H9 (cell line): Measurements from ENCODE around the gene MAP3K19. TPM values are rescaled to one million over a fixed set of nuclear protein-coding genes. Genes with fewer than 3 reads are reported as not detected.

ENCODE experiments used
- DNase-seq: peaks from one replicate; pipeline ENCODE4 v3.0.0-alpha.2; 2017
- H2AFZ ChIP-seq: one replicate; pipeline ENCODE4 v1.6.1; 2013; ENCODE audit warnings: mild to moderate bottlenecking, low read length, control low read depth, moderate library complexity
- H2AK5ac ChIP-seq: 2 replicates; pipeline ENCODE4 v1.6.1; 2013; ENCODE audit warnings: low read length, control low read depth, mixed read lengths; ENCODE audit not compliant: insufficient read length
- H2BK120ac ChIP-seq: one replicate; pipeline ENCODE4 v1.6.1; 2013; ENCODE audit warnings: low read depth, mild to moderate bottlenecking, low read length, control low read depth, inconsistent platforms; ENCODE audit not compliant: poor library complexity, severe bottlenecking
- H2BK12ac ChIP-seq: 2 replicates; pipeline ENCODE4 v1.6.1; 2013; ENCODE audit warnings: low read length, control low read depth, mixed read lengths, low read depth; ENCODE audit not compliant: insufficient read length
- H2BK15ac ChIP-seq: 2 replicates; pipeline ENCODE4 v1.6.1; 2013; ENCODE audit warnings: low read depth, low read length, control low read depth
- H2BK20ac ChIP-seq: one replicate; pipeline ENCODE4 v1.6.1; 2013; ENCODE audit warnings: low read depth, mild to moderate bottlenecking, low read length, control low read depth, inconsistent platforms; ENCODE audit not compliant: poor library complexity, severe bottlenecking
- H2BK5ac ChIP-seq: 2 replicates; pipeline ENCODE4 v1.6.1; 2013; ENCODE audit warnings: low read length, control low read depth, mixed read lengths; ENCODE audit not compliant: insufficient read length
- H3K14ac ChIP-seq: 2 replicates; pipeline ENCODE4 v1.6.1; 2013; ENCODE audit warnings: low read length, control low read depth; ENCODE audit not compliant: insufficient read depth
- H3K18ac ChIP-seq: 2 replicates; pipeline ENCODE4 v1.6.1; 2013; ENCODE audit warnings: low read depth, mild to moderate bottlenecking, mixed read lengths, low read length, control low read depth; ENCODE audit not compliant: insufficient read length
- H3K23ac ChIP-seq: 2 replicates; pipeline ENCODE4 v1.6.1; 2013; ENCODE audit warnings: low read length, control low read depth, mixed read lengths, low read depth; ENCODE audit not compliant: insufficient read length
- H3K23me2 ChIP-seq: 2 replicates; pipeline ENCODE4 v1.6.1; 2013; ENCODE audit warnings: low read depth, mild to moderate bottlenecking, mixed read lengths, low read length, control low read depth; ENCODE audit not compliant: insufficient read length, poor library complexity, severe bottlenecking
- H3K27ac ChIP-seq: 2 replicates; pipeline ENCODE4 v1.5.1; 2013; ENCODE audit warnings: low read length, control low read depth, mixed read lengths, low read depth; ENCODE audit not compliant: insufficient read length
- H3K27me3 ChIP-seq: 2 replicates; pipeline ENCODE4 v1.6.1; 2013; ENCODE audit warnings: low read length, control low read depth, inconsistent platforms; ENCODE audit not compliant: insufficient read depth
- H3K4ac ChIP-seq: 2 replicates; pipeline ENCODE4 v1.6.1; 2013; ENCODE audit warnings: low read depth, mild to moderate bottlenecking, control low read depth, inconsistent platforms, low read length, moderate library complexity
- H3K4me1 ChIP-seq: 2 replicates; pipeline ENCODE4 v1.6.1; 2013; ENCODE audit warnings: low read length, control low read depth, inconsistent platforms; ENCODE audit not compliant: insufficient read depth
- H3K4me2 ChIP-seq: 2 replicates; pipeline ENCODE4 v1.6.1; 2013; ENCODE audit warnings: low read length, control low read depth, mixed read lengths; ENCODE audit not compliant: insufficient read length, insufficient read depth
- H3K56ac ChIP-seq: 2 replicates; pipeline ENCODE4 v1.6.1; 2013; ENCODE audit warnings: low read depth, mild to moderate bottlenecking, mixed read lengths, low read length, control low read depth; ENCODE audit not compliant: insufficient read length
- H3K79me1 ChIP-seq: 2 replicates; pipeline ENCODE4 v1.6.1; 2013; ENCODE audit warnings: low read depth, mild to moderate bottlenecking, moderate library complexity, low read length, control low read depth, inconsistent platforms; ENCODE audit not compliant: insufficient read depth, poor library complexity, severe bottlenecking
- H3K79me2 ChIP-seq: 2 replicates; pipeline ENCODE4 v1.6.1; 2013; ENCODE audit warnings: low read length, control low read depth, inconsistent platforms; ENCODE audit not compliant: insufficient read depth
- H3K9ac ChIP-seq: 2 replicates; pipeline ENCODE4 v1.6.1; 2013; ENCODE audit warnings: low read length, control low read depth, mixed read lengths; ENCODE audit not compliant: insufficient read length; ENCODE audit errors: extremely low read depth
- H3K9me3 ChIP-seq: one replicate; pipeline ENCODE4 v1.6.1; 2013; ENCODE audit warnings: low read depth, low read length, inconsistent platforms; ENCODE audit not compliant: control insufficient read depth
- H3T11ph ChIP-seq: one replicate; pipeline ENCODE4 v1.6.1; 2013; ENCODE audit warnings: mild to moderate bottlenecking, low read length, control low read depth, inconsistent platforms
- H4K20me1 ChIP-seq: one replicate; pipeline ENCODE4 v1.6.1; 2013; ENCODE audit not compliant: control insufficient read depth, insufficient read length, insufficient read depth
- H4K5ac ChIP-seq: 2 replicates; pipeline ENCODE4 v1.6.1; 2013; ENCODE audit warnings: low read depth, mild to moderate bottlenecking, mixed read lengths, low read length, control low read depth; ENCODE audit not compliant: insufficient read length
- H4K8ac ChIP-seq: replicated peaks from 2 replicates; pipeline ENCODE4 v1.6.1; 2013; ENCODE audit warnings: low read length, control low read depth, mixed read lengths, low read depth; ENCODE audit not compliant: insufficient read length
- H4K91ac ChIP-seq: 2 replicates; pipeline ENCODE4 v1.6.1; 2013; ENCODE audit warnings: low read depth, mild to moderate bottlenecking, moderate library complexity, mixed read lengths, low read length, control low read depth; ENCODE audit not compliant: insufficient read length
- H3K27ac Mint-ChIP-seq, 3 experiments: 2 replicates in 2 of 3; 3 replicates in 1 of 3; pipeline ENCODE4 v1.8.0; 2020 to 2021; ENCODE audit warnings: mixed read lengths in 3 of 3, mild to moderate bottlenecking in 1 of 3, moderate library complexity in 1 of 3
- H3K27me3 Mint-ChIP-seq: 2 replicates; pipeline ENCODE4 v1.8.0; 2021; ENCODE audit warnings: low read depth, mild to moderate bottlenecking, moderate library complexity, mixed read lengths
- H3K36me3 Mint-ChIP-seq, 3 experiments: 2 replicates in 2 of 3; 3 replicates in 1 of 3; pipeline ENCODE4 v1.8.0; 2020 to 2021; ENCODE audit warnings: low read depth in 3 of 3, mixed read lengths in 3 of 3; ENCODE audit not compliant: insufficient read depth in 1 of 3
- H3K4me1 Mint-ChIP-seq, 2 experiments: 2 replicates each; pipeline ENCODE4 v1.8.0; 2020; ENCODE audit warnings: mixed read lengths in 2 of 2
- H3K4me3 Mint-ChIP-seq, 2 experiments: 2 replicates in 1 of 2; 3 replicates in 1 of 2; pipeline ENCODE4 v1.8.0; 2020 to 2021; ENCODE audit warnings: mild to moderate bottlenecking in 2 of 2, mixed read lengths in 2 of 2, moderate library complexity in 1 of 2
- H3K9me3 Mint-ChIP-seq, 2 experiments: 2 replicates in 1 of 2; 3 replicates in 1 of 2; pipeline ENCODE4 v1.8.0; 2020; ENCODE audit warnings: mild to moderate bottlenecking in 2 of 2, mixed read lengths in 2 of 2, moderate library complexity in 1 of 2
- CTCF ChIP-seq: fragments of 200-600 bp; sonication (generic); conservative IDR thresholded peaks from 3 replicates; pipeline ENCODE4 v1.8.0; 2021; ENCODE audit warnings: antibody characterized with exemption, mild to moderate bottlenecking
- WGBS: extraction: QIAGEN DNeasy Blood & Tissue Kit; methylation state at CpG from one replicate; pipeline ENCODE4 v1.1.7; 2013; ENCODE audit warnings: missing lambda C conversion rate, low lambda C conversion rate, mixed read lengths; ENCODE audit not compliant: insufficient read length; ENCODE audit errors: extremely low coverage; 5-methylcytosine and 5-hydroxymethylcytosine counted together
- total RNA-seq: library from RNA; stranded (reverse); gene quantifications from 2 replicates; pipeline ENCODE4 v1.2.1, GENCODE V29; 2021

Gene MAP3K19
- total RNA-seq, 1 experiment from 2014 or later = not detected

GRCh38 chr2:135005753-135006152 lies 41.5 kb downstream of the MAP3K19 start:
- Histone ChIP-seq H2BK120ac (no peak overlapping the region), H3K4ac (no peak overlapping the region), H3K9ac (no peak overlapping the region), H3K56ac (no peak overlapping the region), H4K20me1 (no peaks in the 10 kb centered on the region), H3K23ac (no peak overlapping the region), H3K14ac (no peak overlapping the region), H4K5ac (no peak overlapping the region), H2BK20ac (no peak overlapping the region), H3K23me2 (no peaks in the 10 kb centered on the region), H3K79me2 (no peaks in the 10 kb centered on the region), H2BK15ac (no peak overlapping the region), H2AFZ (no peak overlapping the region), H4K91ac (no peak overlapping the region), H2BK12ac (no peak overlapping the region), H3K4me1 (peaks cover 3% of the 10 kb centered on the region; the same call in 1 of the 2 replicates), H3K9me3 (no peaks in the 10 kb centered on the region), H3K4me2 (no peak overlapping the region), H3K27ac (no peak overlapping the region), H3K79me1 (no peaks in the 10 kb centered on the region), H4K8ac (no peak overlapping the region), H3K27me3 (no peaks in the 10 kb centered on the region), H2BK5ac (no peak overlapping the region), H3K18ac (no peak overlapping the region), H2AK5ac (no peak overlapping the region), H3T11ph (no peak overlapping the region)
- peaks cover 17 to 21% of the 10 kb centered on the region in 2 experiments for H3K4me1 Mint-ChIP-seq
- no peak overlapping the region for H3K4me3 Mint-ChIP-seq
- peaks cover 11% of the 10 kb centered on the region for H3K27me3 Mint-ChIP-seq
- no CpG with 5 or more reads among the region's 3 CpGs for WGBS
- no peak overlapping the region for H3K27ac Mint-ChIP-seq
- H3K36me3 Mint-ChIP-seq = no peaks in the 10 kb centered on the region
- no peak for TF ChIP-seq CTCF
- no peak for DNase-seq
- H3K9me3 Mint-ChIP-seq = peaks cover 0 to 4% of the 10 kb centered on the region in 2 experiments; a peak in 1 of 5 replicates
